Kasumi-1 (cell line): ENCODE measurements around the gene DDB1.

Source experiments
- DNase-seq, 2 experiments: peaks; one replicate each; lab custom pipeline; 2025; lab: John Stamatoyannopoulos, UW

Gene DDB1

DNA sequence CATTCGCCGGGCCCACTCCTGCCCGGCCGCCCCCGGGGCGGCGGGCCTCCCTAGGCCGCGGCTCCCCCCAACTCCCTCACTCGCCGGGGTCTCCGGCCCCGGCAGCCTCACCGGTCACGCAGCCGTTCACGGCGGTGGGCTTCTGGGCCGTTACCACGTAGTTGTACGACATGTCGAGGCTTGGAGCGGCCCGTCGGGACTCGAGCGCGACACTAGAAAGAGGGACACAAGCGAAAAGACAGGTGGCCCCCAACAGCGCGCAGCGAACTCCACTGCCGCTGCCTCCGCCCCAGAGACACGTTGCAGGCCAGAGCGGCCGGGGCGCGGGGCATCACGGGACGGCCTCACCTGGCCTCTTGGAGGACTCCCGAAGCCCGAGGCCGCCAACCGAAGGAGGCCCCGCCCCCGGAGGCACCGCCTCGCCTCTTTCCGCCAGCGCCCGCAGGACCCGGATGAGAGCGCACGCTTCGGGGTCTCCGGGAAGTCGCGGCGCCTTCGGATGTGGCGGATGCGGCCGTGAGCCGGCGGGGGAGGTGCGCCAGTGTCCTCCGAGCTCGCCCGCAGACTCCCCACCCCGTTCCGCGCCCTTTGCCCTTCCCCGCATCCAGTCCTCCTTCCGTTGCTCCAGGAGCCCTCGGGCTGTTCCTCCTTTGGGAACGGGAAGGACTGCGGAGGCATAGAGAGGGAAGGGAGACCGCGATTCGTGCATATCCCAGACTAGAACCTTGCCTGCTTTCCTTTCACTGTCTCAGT lies at the start of gene DDB1, which contains the start of gene TKFC:
Gene DDB1 (minus strand): TSS at position 309 of the 753 bp plus-strand sequence. CDS start 137 bp downstream, at position 172.
Gene TKFC (plus strand): TSS at position 432 of the 753 bp plus-strand sequence. CDS start 1,501 bp downstream, outside the sequence.
- peak; percentile 90 to 93 for DNase-seq

DNA sequence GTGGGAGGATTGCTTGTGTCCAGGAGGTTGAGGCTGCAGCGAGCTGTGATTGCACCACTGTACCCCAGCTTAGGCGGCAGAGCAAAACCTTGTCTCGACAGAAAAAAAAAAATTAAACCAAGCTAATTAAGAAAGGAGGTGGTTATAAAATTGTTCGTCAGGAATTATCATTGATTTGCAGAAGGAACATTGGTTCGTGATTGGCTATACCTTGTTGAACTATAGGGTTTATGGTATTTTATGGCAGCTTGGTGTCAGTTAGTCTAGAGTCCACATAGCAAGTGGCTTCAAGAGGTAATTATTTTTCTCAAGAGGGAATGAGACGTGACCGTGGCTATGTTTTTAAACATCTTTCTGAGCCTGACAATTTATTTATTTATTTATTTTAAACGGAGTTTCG lies 48.0 kb upstream of the DDB1 start:
- no peak for DNase-seq

DNA sequence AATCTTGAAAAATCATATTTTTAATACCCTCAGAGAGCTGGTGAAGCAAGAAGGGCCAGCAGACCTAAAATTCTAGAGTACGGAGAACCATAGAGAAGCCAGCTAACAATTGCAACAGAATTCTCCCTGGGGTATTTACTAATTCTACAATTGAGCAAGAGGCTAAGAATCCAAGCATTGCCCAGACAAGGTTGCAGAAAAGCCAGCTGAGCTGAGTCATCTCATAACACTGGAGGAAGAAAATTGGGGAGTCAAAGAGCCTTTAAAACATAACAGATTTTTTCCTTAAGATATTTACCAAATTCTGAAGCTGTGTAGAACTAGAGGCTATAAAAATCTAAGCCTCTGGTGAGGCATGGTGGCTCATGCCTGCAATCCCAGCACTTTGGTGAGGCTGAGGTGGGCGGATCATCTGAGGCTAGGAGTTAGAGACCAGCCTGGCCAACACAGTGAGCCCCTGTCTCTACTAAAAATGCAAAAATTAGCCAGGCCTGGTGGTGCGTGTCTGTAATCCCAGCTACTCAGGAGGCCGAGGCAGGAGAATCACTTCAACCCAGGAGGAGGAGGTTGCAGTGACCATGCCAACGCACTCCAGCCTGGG lies 45.9 kb upstream of the DDB1 start:
- peak in 1 of 2 experiments; percentile 17 for DNase-seq

DNA sequence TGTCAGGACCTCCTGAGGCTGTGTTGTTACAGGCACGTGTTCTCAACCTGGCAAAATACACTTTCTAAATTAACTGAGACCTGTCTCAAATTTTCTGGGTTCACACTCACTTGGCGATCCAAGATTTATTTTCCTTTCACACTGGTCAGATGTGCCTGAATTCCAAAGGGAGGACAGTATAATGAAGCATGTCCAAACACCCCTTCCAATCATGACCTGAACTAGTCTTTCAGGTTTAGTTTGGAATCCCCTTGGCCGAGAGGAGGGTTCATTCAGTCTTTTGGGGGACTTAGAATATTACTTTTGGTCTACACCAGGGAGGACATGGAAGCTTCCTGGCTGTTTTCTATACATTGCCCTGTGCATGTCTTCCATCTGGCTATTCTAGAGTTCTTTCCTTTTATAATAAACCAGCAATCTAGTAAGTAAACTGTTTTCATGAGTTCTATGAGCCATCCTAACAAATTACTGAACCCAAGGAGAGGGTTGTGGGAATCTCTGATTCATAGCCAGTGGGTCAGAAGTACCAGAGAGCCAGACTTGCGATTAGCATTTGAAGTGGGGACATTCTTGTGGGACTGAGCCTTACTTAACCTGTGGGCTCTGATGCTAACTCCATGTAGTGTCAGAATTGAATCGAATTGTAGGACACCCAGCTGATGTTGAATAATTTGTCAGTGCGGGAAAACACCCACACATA lies 44.7 kb upstream of the DDB1 start:
- no peak for DNase-seq

DNA sequence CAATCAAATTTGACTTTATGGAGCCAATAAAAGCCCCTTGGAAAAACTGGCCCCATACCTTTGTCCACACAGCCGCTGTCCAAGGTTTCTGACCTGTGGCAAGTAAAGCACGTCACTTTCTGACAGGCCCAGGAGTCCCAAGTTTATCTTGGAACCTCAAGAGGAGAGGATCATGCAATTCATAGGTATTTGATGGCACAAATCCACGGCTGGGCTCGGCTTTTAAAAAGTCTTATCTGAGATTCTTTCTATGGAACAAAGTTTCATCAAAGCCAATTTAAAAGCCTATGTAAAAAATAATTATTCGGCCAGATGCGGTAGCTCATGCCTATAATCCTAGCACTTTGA lies 42.8 kb upstream of the DDB1 start:
- no peak for DNase-seq

DNA sequence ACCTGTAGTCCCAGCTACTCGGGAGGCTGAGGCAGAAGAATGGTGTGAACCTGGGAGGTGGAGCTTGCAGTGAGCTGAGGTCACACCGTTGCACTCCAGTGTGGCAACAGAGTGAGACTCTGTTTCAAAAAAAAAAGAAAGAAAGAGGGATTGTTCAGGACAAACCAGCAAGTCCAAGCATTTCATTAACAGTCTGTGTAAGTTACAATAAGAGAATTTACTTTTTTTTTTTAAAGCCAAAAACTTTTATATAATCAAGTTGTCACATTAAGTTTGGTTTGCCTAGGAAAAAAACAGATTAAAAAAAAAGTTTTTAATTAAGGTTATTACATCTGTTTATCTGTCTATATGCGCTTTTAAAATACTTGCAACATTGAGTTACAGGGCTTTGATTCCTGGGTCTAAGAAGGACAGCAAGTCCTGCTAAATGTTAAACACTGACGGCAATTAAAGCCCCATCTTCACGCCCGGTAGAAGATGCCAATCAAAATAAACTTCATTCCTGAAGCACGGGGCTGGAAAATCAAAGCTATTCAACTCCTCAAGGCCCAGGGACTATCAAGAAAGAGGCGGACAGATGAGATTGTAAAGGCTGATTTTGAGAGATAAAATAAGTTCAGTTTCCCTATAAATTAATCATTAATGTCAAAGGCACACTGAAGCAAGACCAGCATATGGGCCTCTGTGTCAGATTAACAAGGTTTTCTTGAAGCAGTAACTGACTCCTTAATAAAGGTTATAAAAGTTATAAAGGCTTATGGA lies 39.9 kb upstream of the DDB1 start:
- no peak for DNase-seq

DNA sequence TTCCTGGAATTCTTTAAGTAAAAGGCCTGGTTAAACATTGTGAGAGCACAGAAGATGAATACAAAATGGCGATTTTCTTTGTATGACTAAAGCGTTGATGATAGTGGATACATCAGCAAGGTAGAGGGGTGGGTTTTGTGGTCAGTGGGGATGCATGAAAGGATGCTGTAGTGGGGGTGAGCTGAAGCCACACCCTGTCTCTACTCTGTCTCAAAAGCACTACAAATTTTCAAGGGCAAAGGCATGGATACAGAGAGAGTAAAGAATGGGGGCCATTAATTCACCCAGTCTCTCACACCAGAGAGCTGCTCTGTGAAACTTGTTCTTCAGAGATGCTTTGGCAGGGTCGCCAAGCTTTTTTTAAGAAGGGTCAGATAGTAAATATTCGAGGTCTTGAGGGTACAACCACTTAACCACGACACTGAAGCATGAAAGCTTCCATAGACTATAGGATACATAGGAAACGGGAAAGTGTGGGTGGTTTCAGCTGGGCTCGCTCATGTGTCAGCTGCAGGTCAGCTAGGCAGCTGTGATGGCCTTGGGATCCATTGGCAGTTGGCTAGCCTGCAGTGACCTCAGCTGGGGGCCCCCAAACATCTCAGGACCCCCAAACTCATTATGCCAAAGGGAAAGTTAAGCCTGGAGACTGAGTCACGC lies 37.6 kb upstream of the DDB1 start:
- no peak for DNase-seq

DNA sequence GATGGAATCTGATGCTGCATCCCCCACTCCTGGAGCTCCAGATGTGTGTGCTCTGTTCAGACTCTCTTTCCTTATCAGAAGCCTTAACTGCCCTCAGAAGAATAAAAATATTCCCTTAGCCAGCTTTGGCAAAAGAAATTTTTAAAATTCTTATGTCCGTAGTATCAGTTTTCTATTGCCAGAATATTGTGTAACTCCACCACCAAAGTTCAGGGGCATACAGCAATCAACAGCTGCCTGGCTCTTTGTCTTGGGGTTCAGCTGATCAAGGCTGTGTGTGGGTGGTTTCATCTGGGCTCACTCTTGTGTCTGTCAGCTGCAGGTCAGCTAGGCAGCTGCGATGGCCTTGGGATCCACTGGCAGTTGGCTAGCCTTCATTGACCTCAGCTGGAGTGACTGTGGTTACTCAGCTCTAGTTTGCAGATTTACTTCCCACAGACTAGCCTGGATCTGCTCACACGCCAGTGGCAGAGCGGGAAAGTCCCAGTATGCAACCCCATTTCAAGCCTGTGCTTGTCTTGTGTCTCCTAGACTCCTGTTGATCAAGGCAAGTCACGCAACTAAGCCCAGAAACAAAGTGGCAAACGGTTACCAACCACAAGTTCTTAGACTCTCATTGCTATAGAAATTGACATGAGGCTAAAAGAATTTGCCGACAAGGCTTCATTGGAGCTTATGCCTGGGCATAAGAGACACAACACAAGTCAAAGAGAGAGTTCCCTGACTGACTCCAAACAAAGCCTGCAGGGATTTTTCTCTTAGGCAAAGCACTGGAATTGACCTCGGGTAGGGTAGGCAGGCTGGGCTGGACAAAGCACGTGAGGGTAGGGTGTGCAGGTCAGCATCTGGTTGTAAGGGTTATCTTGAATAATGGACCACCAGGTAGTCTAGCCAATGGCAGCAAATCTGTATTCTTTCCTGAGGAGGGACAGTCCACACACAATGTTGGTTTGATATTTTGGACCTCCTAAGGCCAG lies 36.8 kb upstream of the DDB1 start:
- DNase-seq = no peak

DNA sequence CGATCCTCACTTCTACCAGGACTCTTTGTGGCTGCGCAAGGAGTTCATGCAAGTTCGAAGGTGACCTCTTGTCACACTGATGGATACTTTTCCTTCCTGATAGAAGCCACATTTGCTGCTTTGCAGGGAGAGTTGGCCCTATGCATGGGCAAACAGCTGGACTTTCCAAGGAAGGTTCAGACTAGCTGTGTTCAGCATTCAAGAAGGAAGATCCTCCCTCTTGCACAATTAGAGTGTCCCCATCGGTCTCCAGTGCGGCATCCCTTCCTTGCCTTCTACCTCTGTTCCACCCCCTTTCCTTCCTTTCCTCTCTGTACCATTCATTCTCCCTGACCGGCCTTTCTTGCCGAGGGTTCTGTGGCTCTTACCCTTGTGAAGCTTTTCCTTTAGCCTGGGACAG lies 35.7 kb upstream of the DDB1 start:
- DNase-seq = no peak

DNA sequence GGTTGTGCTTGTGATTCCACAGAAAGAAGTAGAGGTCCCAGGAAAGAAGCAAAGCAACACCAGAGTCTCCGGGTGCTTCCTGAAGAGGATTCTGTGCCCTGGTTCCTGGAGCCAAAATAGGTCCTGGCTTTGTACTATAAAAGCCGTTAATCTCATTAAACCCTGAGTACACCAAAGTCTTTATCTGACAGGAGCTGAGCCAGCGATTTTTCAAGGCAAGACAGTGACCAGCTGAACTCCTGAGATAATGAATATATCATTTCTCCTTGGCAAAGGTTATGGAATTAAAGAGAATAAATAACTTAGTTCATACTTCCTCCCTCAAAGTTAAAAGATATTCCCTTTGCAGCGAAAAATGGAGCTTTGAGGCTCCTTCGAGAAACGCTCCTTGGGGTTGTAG lies 34.5 kb upstream of the DDB1 start:
- DNase-seq = no peak

DNA sequence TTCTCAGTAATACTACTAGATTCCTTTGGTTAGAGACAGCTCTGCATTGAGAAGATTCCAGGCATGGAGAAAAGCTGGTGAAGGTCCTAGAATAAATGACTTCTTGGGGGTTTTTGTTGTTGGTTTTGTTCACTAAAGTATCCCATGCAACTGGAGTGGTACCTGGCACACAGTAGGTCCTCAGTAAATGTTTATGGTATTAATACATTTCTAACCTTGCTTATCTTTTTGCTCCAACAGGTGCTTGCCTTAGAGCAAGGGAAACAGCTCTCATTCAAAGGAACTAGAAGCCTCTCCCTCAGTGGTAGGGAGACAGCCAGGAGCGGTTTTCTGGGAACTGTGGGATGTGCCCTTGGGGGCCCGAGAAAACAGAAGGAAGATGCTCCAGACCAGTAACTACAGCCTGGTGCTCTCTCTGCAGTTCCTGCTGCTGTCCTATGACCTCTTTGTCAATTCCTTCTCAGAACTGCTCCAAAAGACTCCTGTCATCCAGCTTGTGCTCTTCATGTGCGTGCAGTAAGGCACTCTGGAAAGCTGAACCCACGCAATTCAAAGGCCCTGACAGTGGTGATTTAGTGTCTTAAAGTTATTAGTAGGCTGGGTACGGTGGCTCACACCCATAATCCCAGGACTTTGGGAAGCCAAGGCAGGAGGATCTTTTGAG lies 31.2 kb upstream of the DDB1 start:
- DNase-seq = no peak

DNA sequence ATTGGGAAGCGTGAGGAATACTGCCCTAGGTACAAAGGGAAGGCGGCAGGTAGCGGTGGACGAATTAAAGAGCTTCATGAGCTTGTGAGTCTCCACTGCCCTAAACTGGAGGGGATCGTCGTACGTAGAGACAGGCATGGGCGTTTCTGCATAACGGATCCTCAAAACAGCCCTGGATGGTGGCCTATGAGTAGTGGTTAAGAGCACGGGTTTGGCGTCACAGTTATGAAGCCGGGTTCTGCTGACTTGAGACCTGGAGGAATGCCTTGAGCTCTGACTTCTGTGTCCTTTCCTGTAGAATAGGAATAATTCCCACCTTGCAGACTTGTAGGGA lies 29.6 kb upstream of the DDB1 start:
- peak in 1 of 2 experiments; percentile 43 for DNase-seq

DNA sequence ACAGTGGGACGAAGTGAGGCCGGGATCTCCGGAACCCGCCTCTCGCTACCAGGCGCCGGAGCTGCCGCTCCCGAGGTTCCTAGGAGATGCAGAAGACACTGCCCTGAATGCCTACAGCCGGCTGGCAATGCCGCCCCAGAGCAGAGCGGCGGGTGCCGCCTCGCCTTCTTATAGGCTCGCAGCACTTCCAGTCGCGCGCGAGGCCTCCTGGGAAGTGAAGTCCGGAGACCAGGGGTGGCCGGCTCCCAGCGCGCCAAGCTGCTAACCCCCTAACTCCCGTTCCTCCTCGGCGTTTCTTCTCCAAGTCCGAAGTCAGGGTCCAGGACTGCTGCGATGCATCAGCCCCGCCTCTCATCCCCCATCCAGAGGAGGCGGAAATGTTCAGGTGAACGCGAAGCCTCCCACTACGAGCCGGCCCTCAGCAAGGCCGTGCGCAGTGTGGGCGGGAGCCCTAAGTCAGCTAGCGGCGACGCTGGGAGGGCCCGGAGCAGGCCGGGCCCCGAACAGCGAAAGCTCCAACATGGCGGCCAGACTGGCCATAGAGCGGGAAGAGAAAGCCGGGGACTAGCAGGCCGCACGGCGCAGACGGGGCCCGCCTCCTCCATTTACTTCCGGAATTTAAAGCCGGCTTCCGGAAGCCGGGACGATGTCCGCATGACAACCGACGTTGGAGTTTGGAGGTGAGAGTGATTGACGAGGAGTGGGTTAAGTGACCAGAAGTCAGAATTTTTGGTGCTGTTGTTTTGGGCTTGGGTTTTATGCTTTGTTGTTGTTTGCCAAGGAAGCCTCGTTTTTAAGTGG lies 29.0 kb upstream of the DDB1 start, which contains the start of the genes CYB561A3 and TMEM138:
Gene CYB561A3 (minus strand): TSS at position 142 of the 801 bp plus-strand sequence. CDS start 5,169 bp downstream, outside the sequence.
Gene TMEM138 (plus strand): TSS at position 634 of the 801 bp plus-strand sequence. CDS start 2,017 bp downstream, outside the sequence.
- DNase-seq = peak; percentile 94 to 96

DNA sequence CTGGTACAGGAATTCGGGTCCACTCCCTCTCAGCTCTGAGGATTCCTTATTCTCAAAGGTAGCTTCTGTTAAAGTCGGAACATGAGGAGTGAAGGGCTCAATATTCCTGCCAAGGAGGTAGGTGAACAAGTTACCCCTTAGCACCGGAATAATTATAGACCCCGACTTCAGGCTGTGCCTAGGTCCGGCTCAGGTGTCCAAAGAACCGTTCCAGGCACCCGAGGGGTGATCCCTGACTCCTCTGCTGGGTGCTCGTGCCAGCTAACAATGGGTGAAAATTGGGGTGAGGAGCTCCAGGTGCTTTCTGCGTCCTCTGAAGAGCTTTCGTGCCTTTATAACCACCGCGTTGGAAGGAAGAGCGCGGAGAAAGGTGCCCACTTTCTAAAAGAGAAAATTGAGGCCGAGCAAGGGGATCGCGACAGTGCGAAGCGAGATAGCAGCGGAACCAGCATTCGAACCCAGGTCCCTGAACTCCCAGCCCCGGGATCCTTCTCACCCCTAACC lies 28.4 kb upstream of the DDB1 start:
- no peak for DNase-seq

DNA sequence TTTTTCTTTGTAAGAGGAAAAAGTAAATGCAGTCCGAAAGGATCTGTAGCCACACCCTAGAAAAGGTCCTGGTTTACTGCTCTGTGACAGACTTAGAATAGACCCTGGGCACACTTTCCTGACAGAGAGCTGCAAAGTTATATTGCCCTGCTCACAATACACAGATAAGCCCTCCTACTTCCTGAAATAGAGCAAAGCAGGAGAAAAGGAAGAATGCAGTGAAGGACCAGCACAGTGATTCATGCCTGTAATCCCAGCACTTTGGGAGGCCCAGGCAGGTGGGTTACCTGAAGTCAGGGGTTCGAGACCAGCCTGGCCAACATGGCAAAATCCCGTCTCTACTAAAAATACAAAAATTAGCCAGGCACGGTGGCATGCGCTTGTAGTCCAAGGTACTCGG lies 26.6 kb upstream of the DDB1 start:
- DNase-seq = peak; percentile 44 to 49

DNA sequence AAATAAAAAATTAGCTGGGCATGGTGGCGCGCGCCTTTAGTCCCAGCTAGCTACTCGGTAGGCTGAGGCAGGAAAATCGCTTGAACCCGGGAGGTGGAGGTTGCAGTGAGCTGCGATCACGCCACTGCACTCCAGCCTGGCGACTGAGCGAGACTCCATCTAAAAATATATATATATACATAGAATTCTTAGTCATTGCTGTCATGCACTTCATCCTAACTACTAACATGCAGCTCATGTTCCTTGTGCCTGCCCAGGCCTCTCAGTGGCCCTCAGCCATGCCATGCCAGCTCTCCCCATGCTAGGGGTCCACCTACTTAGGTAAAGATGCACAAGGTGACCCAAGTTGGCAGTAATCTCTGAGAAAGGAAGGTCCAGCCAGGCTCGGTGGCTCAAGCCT lies 25.7 kb upstream of the DDB1 start:
- no peak for DNase-seq

DNA sequence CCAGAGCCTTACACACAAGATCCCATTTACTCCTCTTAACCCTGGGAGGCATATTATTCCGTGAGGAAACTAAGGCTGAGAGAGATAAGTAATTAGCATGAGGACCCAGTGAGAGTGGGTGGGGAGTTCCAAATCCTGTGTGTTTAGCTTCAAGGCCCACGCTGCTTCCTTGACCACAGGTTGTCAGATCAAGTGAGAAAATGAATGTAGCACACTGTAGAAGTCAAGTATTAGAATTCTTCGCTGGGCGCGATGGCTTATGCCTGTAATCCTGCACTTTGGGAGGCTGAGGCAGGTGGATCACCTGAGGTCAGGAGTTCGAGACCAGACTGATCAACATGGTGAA lies 25.0 kb upstream of the DDB1 start:
- no peak for DNase-seq

DNA sequence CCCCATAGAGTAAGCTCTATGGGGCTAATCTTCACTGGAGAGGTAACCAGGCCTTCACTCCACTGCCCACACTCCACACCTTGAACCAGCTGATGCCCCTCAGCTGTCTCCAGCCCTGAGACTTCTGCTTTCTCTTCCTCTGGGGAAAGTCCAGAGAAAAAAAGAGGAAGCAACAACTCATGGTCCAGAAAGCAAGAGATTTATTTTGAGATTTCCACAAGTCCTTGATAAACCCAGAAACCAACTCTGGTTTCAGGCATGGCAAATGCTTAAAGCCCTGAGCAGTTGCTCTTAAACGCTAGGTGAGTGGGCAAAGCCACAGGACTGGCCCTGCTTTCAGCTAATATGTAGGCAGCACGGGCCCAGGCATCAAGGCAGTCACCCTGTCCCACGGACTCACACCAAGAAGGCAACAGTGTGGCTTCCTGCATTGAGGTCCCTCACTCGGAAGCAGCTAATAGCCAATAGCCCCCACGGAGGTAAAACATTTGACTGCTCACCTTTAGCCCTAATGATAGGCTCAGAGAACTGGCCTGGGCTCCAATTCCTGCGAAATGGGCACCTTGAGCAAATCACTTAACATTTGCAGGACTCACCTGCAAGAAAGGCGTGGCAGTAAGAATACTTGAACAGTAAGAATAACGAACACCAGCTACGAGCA lies 24.5 kb upstream of the DDB1 start:
- peak; percentile 68 to 69 for DNase-seq
